ENCODE data around the gene TUBB8. TPM values are rescaled to one million over a fixed set of nuclear protein-coding genes. Genes with fewer than 3 reads are reported as not detected.

TUBB8 gene
- polyA plus RNA-seq, 2 of the 4 experiments (the other 2 are of a cell fraction), result 0.16 TPM; not detected in 1

- no peak for TF ChIP-seq HEYL (CRISPR knock-in tag; IDR thresholded peaks at IDR 0.05)
- TF ChIP-seq NR3C1 (IDR thresholded peaks at IDR 0.05), result no peak
- TF ChIP-seq CEBPB (IDR thresholded peaks at IDR 0.05), result no peak
These were observed 41.1 kb upstream of the TUBB8 start (continued) for GRCh38 chr10:90161-90560.

GRCh38 chr10:89248-89647, 40.2 kb upstream of the TUBB8 start:
- no peaks in the 10 kb centered on the region for H3K9me3 ChIP-seq
- H3K4me2 ChIP-seq, result no peak overlapping the region
- TF ChIP-seq ZFP36 (IDR thresholded peaks at IDR 0.05; ENCODE audit: borderline replicate concordance, partially characterized antibody) (no peak), RAD21 (conservative IDR thresholded peaks at IDR 0.05 in 1 of 2, IDR thresholded peaks at IDR 0.05 in 1 of 2) (no peak), EHMT2 (IDR thresholded peaks at IDR 0.05; ENCODE audit: low read depth) (no peak), EP300 (IDR thresholded peaks at IDR 0.05) (no peak), HMGXB4 (CRISPR knock-in tag; IDR thresholded peaks at IDR 0.05; ENCODE audit: borderline replicate concordance) (no peak), ESRRA (IDR thresholded peaks at IDR 0.05; ENCODE audit: borderline replicate concordance, low read length) (no peak), NR3C1 (IDR thresholded peaks at IDR 0.05) (no peak), SREBF2 (IDR thresholded peaks at IDR 0.05) (no peak), HDAC2 (IDR thresholded peaks at IDR 0.05) (no peak), PHF8 (IDR thresholded peaks at IDR 0.05; ENCODE audit: borderline replicate concordance, low read depth) (no peak)
- H3K4me3 ChIP-seq, result no peak overlapping the region
- no peak for FAIRE-seq
- ChIA-PET POLR2A (interaction anchor here (0.5 kb wide), 1 partner anchor 14 kb away, joined by 5 read pairs; no protein-coding TSS in a partner anchor), CTCF (interaction anchor here (2.3 kb wide), 1 partner anchor 13 kb away, joined by 7 read pairs; no protein-coding TSS in a partner anchor)
- no peak for DNase-seq (ENCODE audit: low read depth in 1 of 2, low spot score in 1 of 2)
- H3K4me1 ChIP-seq, result no peaks in the 10 kb centered on the region
- 46% methylated on average over 2 of the region's 2 CpGs for WGBS (ENCODE audit: missing lambda C conversion rate)
- no peak for ATAC-seq
- H3K27ac ChIP-seq, result no peak overlapping the region

- Histone ChIP-seq H3K4me3 (no peak overlapping the region), H3K9me3 (no peaks in the 10 kb centered on the region), H3K27ac (no peak overlapping the region), H3K4me1 (no peaks in the 10 kb centered on the region), H3K4me2 (no peak overlapping the region)
- TF ChIP-seq REST (IDR thresholded peaks at IDR 0.05) (no peak), SREBF2 (IDR thresholded peaks at IDR 0.05) (no peak), TP53 (CRISPR knock-in tag; IDR thresholded peaks at IDR 0.05) (no peak), CTCF (IDR thresholded peaks at IDR 0.05) (no peak), TFCP2L1 (CRISPR knock-in tag; IDR thresholded peaks at IDR 0.05) (no peak), RNF2 (IDR thresholded peaks at IDR 0.05; ENCODE audit: borderline replicate concordance, low read depth) (no peak), CEBPB (IDR thresholded peaks at IDR 0.05) (no peak)
- TF ChIP-seq, protein P1, sequence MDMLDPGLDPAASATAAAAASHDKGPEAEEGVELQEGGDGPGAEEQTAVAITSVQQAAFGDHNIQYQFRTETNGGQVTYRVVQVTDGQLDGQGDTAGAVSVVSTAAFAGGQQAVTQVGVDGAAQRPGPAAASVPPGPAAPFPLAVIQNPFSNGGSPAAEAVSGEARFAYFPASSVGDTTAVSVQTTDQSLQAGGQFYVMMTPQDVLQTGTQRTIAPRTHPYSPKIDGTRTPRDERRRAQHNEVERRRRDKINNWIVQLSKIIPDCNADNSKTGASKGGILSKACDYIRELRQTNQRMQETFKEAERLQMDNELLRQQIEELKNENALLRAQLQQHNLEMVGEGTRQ (IDR thresholded peaks at IDR 0.05), result no peak
- FAIRE-seq (no peak), DNase-seq (ENCODE audit: low read depth in 1 of 2, low spot score in 1 of 2) (no peak), ATAC-seq (peak in 1 of 2 experiments; percentile 35; a peak in 2 of 6 replicates)
- POLR2A ChIA-PET, result no interaction called here
- WGBS (ENCODE audit: missing lambda C conversion rate), result 37% methylated on average over 2 of the region's 4 CpGs
- CTCF ChIA-PET, result interaction anchor here (1.4 to 2.3 kb wide), 2 partner anchors 12 to 45 kb away, joined by 3 to 7 read pairs; no protein-coding TSS in a partner anchor
These were observed 39.2 kb upstream of the TUBB8 start for GRCh38 chr10:88253-88652.

All from A549 (cell line).